HG03045 (cell line): Measurements from ENCODE around the gene C3.

Source experiments
- ATAC-seq: cut with Tn5 transposase; IDR thresholded peaks from one replicate; pipeline ENCODE4 v1.9.1; 2021; ENCODE audit warnings: mild to moderate bottlenecking, moderate library complexity; ENCODE audit not compliant: unreplicated experiment

The C3 gene

GRCh38 chr19:6745965-6746364 is 25.5 kb upstream of the C3 start:
- ATAC-seq = no peak

- no peak for ATAC-seq
Observed at GRCh38 chr19:6744381-6745301, 24.2 kb upstream of the C3 start.

- no peak for ATAC-seq
Observed at GRCh38 chr19:6743714-6744380, 23.4 kb upstream of the C3 start.

- ATAC-seq = no peak
Observed at GRCh38 chr19:6743066-6743465, 22.6 kb upstream of the C3 start.

GRCh38 chr19:6740589-6741343 is 20.3 kb upstream of the C3 start:
- no peak for ATAC-seq

- no peak for ATAC-seq
Observed at GRCh38 chr19:6739883-6740588, 19.6 kb upstream of the C3 start.

GRCh38 chr19:6739390-6739882 is 19.0 kb upstream of the C3 start, which contains the start of gene TRIP10:
Gene TRIP10, plus strand, starts transcription at chr19:6739680. Its CDS starts 82 bp downstream, at chr19:6739762.
- ATAC-seq = no peak

GRCh38 chr19:6738787-6739389 is 18.4 kb upstream of the C3 start:
- no peak for ATAC-seq

GRCh38 chr19:6737873-6738786 is 17.7 kb upstream of the C3 start:
- ATAC-seq = no peak

GRCh38 chr19:6737284-6737872 is 16.9 kb upstream of the C3 start, which contains the start of gene GPR108:
Gene GPR108, minus strand, starts transcription at chr19:6737580. Its CDS starts 4 bp downstream, at chr19:6737576.
- ATAC-seq = peak; percentile 68

- ATAC-seq = no peak
Observed at GRCh38 chr19:6736917-6737283, 16.4 kb upstream of the C3 start.

GRCh38 chr19:6736169-6736916 is 15.9 kb upstream of the C3 start:
- ATAC-seq = no peak

GRCh38 chr19:6735181-6735911 is 14.9 kb upstream of the C3 start:
- no peak for ATAC-seq

- ATAC-seq = no peak
Observed at GRCh38 chr19:6734096-6734696, 13.7 kb upstream of the C3 start.

- ATAC-seq = no peak
Observed at GRCh38 chr19:6733338-6734095, 13.1 kb upstream of the C3 start.

GRCh38 chr19:6732803-6733337 is 12.4 kb upstream of the C3 start:
- no peak for ATAC-seq
